ENCODE data around the gene SPATS2L. TPM values are rescaled to one million over a fixed set of nuclear protein-coding genes. Genes with fewer than 3 reads are reported as not detected.

The SPATS2L gene
- total RNA-seq, 1 donor from 2014 or later: 192 TPM

DNA sequence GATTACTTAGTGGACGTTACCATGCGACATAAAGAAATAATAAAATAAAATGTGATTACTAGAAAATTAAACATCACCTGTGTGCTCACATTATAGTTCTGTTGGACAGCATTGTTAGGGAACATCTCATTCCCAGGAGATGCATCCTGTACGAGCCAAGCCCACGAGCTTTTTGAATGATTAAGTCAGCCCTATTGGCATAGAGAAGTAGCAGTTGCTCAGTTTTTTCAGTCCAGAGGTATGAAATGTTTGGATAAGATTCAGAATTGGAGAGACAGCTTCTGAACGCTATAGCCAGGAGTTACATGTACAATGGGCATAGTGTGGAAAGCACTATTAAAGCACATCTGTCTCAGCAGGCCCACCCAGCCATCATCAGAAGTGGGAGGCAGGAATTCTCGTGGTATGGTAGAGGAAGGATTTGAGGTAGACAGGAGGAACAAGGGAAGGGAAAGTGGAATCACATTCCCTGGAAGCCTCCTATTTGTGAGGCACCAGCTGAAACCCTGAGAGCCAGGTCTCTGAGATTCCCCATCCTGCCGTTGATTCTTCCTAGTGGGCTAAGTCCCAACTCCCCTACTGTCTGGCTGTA lies 8.6 kb downstream of the SPATS2L start:
- H3K9ac ChIP-seq (ENCODE audit: low read length): no peak overlapping the region
- peak; percentile 72 for DNase-seq (ENCODE audit: low read depth)
- peaks cover 3% of the 10 kb centered on the region for H3K36me3 ChIP-seq (ENCODE audit: insufficient read depth, low read length)
- no peaks in the 10 kb centered on the region for H3K9me3 ChIP-seq (ENCODE audit: insufficient read depth, low read depth, low read length)
- Mint-ChIP-seq H3K27me3 (ENCODE audit: low read depth, unreplicated experiment) (no peaks in the 10 kb centered on the region), H3K9me3 (ENCODE audit: unreplicated experiment) (no peaks in the 10 kb centered on the region), H3K4me1 (ENCODE audit: low read depth, unreplicated experiment) (peaks cover 86% of the 10 kb centered on the region), H3K36me3 (ENCODE audit: low read depth, unreplicated experiment) (peaks cover 3% of the 10 kb centered on the region), H3K4me3 (ENCODE audit: unreplicated experiment) (no peak overlapping the region), H3K27ac (ENCODE audit: unreplicated experiment) (no peak overlapping the region)
- no peak overlapping the region for H3K4me3 ChIP-seq (ENCODE audit: insufficient read depth, low read depth, low read length)
- H2AFZ ChIP-seq (ENCODE audit: low read depth, low read length): no peak overlapping the region
- TF ChIP-seq EZH2 (IDR thresholded peaks at IDR 0.05; ENCODE audit: insufficient read depth, low read length): no peak
- TF ChIP-seq, protein P1, sequence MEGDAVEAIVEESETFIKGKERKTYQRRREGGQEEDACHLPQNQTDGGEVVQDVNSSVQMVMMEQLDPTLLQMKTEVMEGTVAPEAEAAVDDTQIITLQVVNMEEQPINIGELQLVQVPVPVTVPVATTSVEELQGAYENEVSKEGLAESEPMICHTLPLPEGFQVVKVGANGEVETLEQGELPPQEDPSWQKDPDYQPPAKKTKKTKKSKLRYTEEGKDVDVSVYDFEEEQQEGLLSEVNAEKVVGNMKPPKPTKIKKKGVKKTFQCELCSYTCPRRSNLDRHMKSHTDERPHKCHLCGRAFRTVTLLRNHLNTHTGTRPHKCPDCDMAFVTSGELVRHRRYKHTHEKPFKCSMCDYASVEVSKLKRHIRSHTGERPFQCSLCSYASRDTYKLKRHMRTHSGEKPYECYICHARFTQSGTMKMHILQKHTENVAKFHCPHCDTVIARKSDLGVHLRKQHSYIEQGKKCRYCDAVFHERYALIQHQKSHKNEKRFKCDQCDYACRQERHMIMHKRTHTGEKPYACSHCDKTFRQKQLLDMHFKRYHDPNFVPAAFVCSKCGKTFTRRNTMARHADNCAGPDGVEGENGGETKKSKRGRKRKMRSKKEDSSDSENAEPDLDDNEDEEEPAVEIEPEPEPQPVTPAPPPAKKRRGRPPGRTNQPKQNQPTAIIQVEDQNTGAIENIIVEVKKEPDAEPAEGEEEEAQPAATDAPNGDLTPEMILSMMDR (IDR thresholded peaks at IDR 0.05; ENCODE audit: insufficient read depth, low read depth, low read length): no peak
- peak overlapping the region; percentile 5 for H3K27ac ChIP-seq (ENCODE audit: low read depth, low read length)
- no peak for FAIRE-seq
- peaks cover 48% of the 10 kb centered on the region for H3K4me1 ChIP-seq (ENCODE audit: insufficient read depth, low read length)
- no peaks in the 10 kb centered on the region for H3K27me3 ChIP-seq (ENCODE audit: insufficient read depth, low read length)
- H4K20me1 ChIP-seq (ENCODE audit: insufficient read depth, low read length): peaks cover 73% of the 10 kb centered on the region
- H3K79me2 ChIP-seq (ENCODE audit: insufficient read depth, low read length): peaks cover 100% of the 10 kb centered on the region
- H3K4me2 ChIP-seq (ENCODE audit: low read length): peak overlapping the region; percentile 60

DNA sequence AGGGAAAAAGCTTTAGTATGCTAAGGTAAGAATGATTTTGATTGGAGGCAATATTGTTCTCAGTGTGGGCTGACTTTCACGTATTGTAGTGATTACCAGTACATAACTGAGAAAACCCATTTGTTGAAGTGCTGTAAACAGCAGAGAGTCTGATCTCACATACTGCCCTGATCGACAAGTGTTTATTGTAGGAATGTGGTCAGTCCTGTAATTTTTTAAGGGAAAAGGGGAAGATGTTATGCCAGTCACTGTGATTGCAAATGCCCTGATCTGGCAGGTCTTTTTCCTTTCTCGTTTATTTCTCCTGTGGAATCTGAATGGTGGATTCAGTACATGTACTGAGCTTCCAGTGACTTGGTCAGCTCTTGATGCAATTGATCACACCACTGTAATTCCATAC lies 11.5 kb downstream of the SPATS2L start:
- Histone ChIP-seq H3K79me2 (ENCODE audit: insufficient read depth, low read length) (peaks cover 100% of the 10 kb centered on the region), H3K4me3 (ENCODE audit: insufficient read depth, low read depth, low read length) (no peak overlapping the region), H3K36me3 (ENCODE audit: insufficient read depth, low read length) (peaks cover 3% of the 10 kb centered on the region), H3K27ac (ENCODE audit: low read depth, low read length) (no peak overlapping the region), H3K9ac (ENCODE audit: low read length) (no peak overlapping the region), H3K27me3 (ENCODE audit: insufficient read depth, low read length) (no peaks in the 10 kb centered on the region), H3K4me2 (ENCODE audit: low read length) (no peak overlapping the region), H3K9me3 (ENCODE audit: insufficient read depth, low read depth, low read length) (no peaks in the 10 kb centered on the region), H3K4me1 (ENCODE audit: insufficient read depth, low read length) (peaks cover 40% of the 10 kb centered on the region), H4K20me1 (ENCODE audit: insufficient read depth, low read length) (peaks cover 57% of the 10 kb centered on the region), H2AFZ (ENCODE audit: low read depth, low read length) (no peak overlapping the region)
- Mint-ChIP-seq H3K27me3 (ENCODE audit: low read depth, unreplicated experiment) (no peaks in the 10 kb centered on the region), H3K4me3 (ENCODE audit: unreplicated experiment) (peak overlapping the region; percentile 5), H3K4me1 (ENCODE audit: low read depth, unreplicated experiment) (peaks cover 85% of the 10 kb centered on the region), H3K36me3 (ENCODE audit: low read depth, unreplicated experiment) (peaks cover 3% of the 10 kb centered on the region), H3K27ac (ENCODE audit: unreplicated experiment) (peak overlapping the region; percentile 54), H3K9me3 (ENCODE audit: unreplicated experiment) (no peaks in the 10 kb centered on the region)
- TF ChIP-seq EZH2 (IDR thresholded peaks at IDR 0.05; ENCODE audit: insufficient read depth, low read length): no peak
- TF ChIP-seq, protein P1 (IDR thresholded peaks at IDR 0.05; ENCODE audit: insufficient read depth, low read depth, low read length): no peak
- FAIRE-seq (no peak), DNase-seq (ENCODE audit: low read depth) (no peak)

DNA sequence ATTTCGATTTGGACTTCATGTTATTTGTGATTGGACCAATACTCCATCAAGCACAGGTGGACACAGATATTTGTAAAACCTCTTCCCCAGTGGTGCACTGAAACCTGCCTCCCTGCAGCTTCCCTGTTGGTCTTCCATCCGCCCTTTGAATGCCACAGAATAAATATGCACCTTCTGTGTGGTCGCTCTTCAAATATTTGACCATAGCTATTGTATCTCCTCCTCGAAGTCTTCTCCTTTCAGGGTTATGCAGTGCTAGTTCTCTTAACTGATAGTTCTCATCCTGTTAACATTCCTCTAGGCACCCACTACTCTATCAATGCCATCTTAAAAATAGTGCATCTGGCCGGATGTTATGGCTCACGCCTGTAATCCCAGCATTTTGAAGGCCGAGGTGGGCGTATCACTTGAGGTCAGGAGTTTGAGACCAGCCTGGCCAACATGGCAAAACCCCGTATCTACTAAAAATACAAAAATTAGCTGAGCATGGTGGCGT lies 12.5 kb downstream of the SPATS2L start:
- Histone ChIP-seq H4K20me1 (ENCODE audit: insufficient read depth, low read length) (peaks cover 59% of the 10 kb centered on the region), H3K9me3 (ENCODE audit: insufficient read depth, low read depth, low read length) (no peaks in the 10 kb centered on the region), H3K27me3 (ENCODE audit: insufficient read depth, low read length) (no peaks in the 10 kb centered on the region), H3K4me2 (ENCODE audit: low read length) (no peak overlapping the region), H3K27ac (ENCODE audit: low read depth, low read length) (no peak overlapping the region), H2AFZ (ENCODE audit: low read depth, low read length) (no peak overlapping the region), H3K4me1 (ENCODE audit: insufficient read depth, low read length) (peaks cover 40% of the 10 kb centered on the region), H3K36me3 (ENCODE audit: insufficient read depth, low read length) (peaks cover under 1% of the 10 kb centered on the region), H3K9ac (ENCODE audit: low read length) (peak overlapping the region; percentile 47), H3K4me3 (ENCODE audit: insufficient read depth, low read depth, low read length) (no peak overlapping the region), H3K79me2 (ENCODE audit: insufficient read depth, low read length) (peaks cover 100% of the 10 kb centered on the region)
- DNase-seq (ENCODE audit: low read depth) (peak; percentile 47), FAIRE-seq (no peak)
- H3K27me3 Mint-ChIP-seq (ENCODE audit: low read depth, unreplicated experiment): no peaks in the 10 kb centered on the region
- peak overlapping the region; percentile 68 for H3K4me3 Mint-ChIP-seq (ENCODE audit: unreplicated experiment)
- H3K36me3 Mint-ChIP-seq (ENCODE audit: low read depth, unreplicated experiment): peaks cover 3% of the 10 kb centered on the region
- no peak for TF ChIP-seq EZH2 (IDR thresholded peaks at IDR 0.05; ENCODE audit: insufficient read depth, low read length)
- TF ChIP-seq, protein P1 (IDR thresholded peaks at IDR 0.05; ENCODE audit: insufficient read depth, low read depth, low read length): no peak
- H3K4me1 Mint-ChIP-seq (ENCODE audit: low read depth, unreplicated experiment): peaks cover 80% of the 10 kb centered on the region
- H3K9me3 Mint-ChIP-seq (ENCODE audit: unreplicated experiment): no peaks in the 10 kb centered on the region
- H3K27ac Mint-ChIP-seq (ENCODE audit: unreplicated experiment): peak overlapping the region; percentile 55
